Hepatocyte (in vitro differentiated cells): ENCODE measurements around the gene IRS2. TPM values are rescaled to one million over a fixed set of nuclear protein-coding genes. Genes with fewer than 3 reads are reported as not detected.

Experiments used
- DNase-seq: peaks from one replicate; pipeline ENCODE4 v3.0.0-alpha.2; 2016; ENCODE audit warnings: low spot score
- H2AFZ ChIP-seq: fragments of 200-600 bp; sonication (generic); 2 replicates; pipeline ENCODE4 v1.6.0; 2016; ENCODE audit warnings: antibody characterized with exemption, mild to moderate bottlenecking
- H3K27ac ChIP-seq: fragments of 200-600 bp; sonication (generic); 2 replicates; pipeline ENCODE4 v1.5.1; 2016; ENCODE audit warnings: mild to moderate bottlenecking
- H3K27me3 ChIP-seq: fragments of 200-600 bp; sonication (generic); 2 replicates; pipeline ENCODE4 v1.6.1; 2016
- H3K36me3 ChIP-seq: fragments of 200-600 bp; sonication (generic); replicated peaks from 2 replicates; pipeline ENCODE4 v1.5.1; 2016; ENCODE audit warnings: low read depth; ENCODE audit not compliant: insufficient read depth
- H3K4me1 ChIP-seq: fragments of 200-600 bp; sonication (generic); 2 replicates; pipeline ENCODE4 v1.5.1; 2016; ENCODE audit warnings: mild to moderate bottlenecking, moderate library complexity; ENCODE audit not compliant: insufficient read depth
- H3K4me2 ChIP-seq: fragments of 200-600 bp; sonication (generic); 2 replicates; pipeline ENCODE4 v1.6.0; 2016
- H3K4me3 ChIP-seq: fragments of 200-600 bp; sonication (generic); 2 replicates; pipeline ENCODE4 v1.5.1; 2016; ENCODE audit warnings: mild to moderate bottlenecking
- H3K79me2 ChIP-seq: fragments of 200-600 bp; sonication (generic); 2 replicates; pipeline ENCODE4 v1.6.0; 2017; ENCODE audit warnings: mild to moderate bottlenecking
- H3K9me2 ChIP-seq: fragments of 200-600 bp; sonication (generic); replicated peaks from 2 replicates; pipeline ENCODE4 v1.6.0; 2017; ENCODE audit warnings: mild to moderate bottlenecking; ENCODE audit not compliant: insufficient read depth
- H3K9me3 ChIP-seq: fragments of 200-600 bp; sonication (generic); 2 replicates; pipeline ENCODE4 v1.5.1; 2016; ENCODE audit warnings: low read depth, mild to moderate bottlenecking
- H4K20me1 ChIP-seq: fragments of 200-600 bp; sonication (generic); 2 replicates; pipeline ENCODE4 v1.6.0; 2016; ENCODE audit warnings: mild to moderate bottlenecking; ENCODE audit not compliant: insufficient read depth, poor library complexity, severe bottlenecking
- CTCF ChIP-seq: fragments of 200-600 bp; sonication (generic); IDR thresholded peaks from 2 replicates; pipeline ENCODE4 v1.5.1; 2016; ENCODE audit warnings: antibody characterized with exemption, mild to moderate bottlenecking; ENCODE audit not compliant: poor library complexity
- EZH2 ChIP-seq: fragments of 200-600 bp; sonication (generic); IDR thresholded peaks from 2 replicates; pipeline ENCODE4 v1.6.1; 2016; ENCODE audit warnings: antibody characterized with exemption, mild to moderate bottlenecking, borderline replicate concordance
- EZH2phosphoT487 ChIP-seq: fragments of 200-600 bp; sonication (generic); IDR thresholded peaks from one replicate; pipeline ENCODE4 v1.6.1; 2018; ENCODE audit warnings: antibody characterized with exemption, mild to moderate bottlenecking, low read depth, moderate library complexity; ENCODE audit not compliant: unreplicated experiment, severe bottlenecking
- WGBS: methylation state at CpG from one replicate; pipeline ENCODE4 v1.1.6; 2016; ENCODE audit warnings: low lambda C conversion rate; ENCODE audit errors: missing lambda C conversion rate; 5-methylcytosine and 5-hydroxymethylcytosine counted together
- polyA plus RNA-seq: library from polyadenylated mRNA; unstranded; fragments of >200 nt; fragmentation: Nextera tagmentation; extraction: Ambion mirVana; gene quantifications from 2 replicates; pipeline ENCODE4 v1.2.1, GENCODE V29; 2016
- total RNA-seq: library from RNA; depleted of rRNA; stranded (reverse); fragments of >200 nt; gene quantifications from 2 replicates; pipeline ENCODE4 v1.2.3, GENCODE V29; 2014

Gene IRS2
- total and polyA plus RNA-seq, 2 experiments from 2014 or later, result 19.4 to 26.4 TPM

DNA sequence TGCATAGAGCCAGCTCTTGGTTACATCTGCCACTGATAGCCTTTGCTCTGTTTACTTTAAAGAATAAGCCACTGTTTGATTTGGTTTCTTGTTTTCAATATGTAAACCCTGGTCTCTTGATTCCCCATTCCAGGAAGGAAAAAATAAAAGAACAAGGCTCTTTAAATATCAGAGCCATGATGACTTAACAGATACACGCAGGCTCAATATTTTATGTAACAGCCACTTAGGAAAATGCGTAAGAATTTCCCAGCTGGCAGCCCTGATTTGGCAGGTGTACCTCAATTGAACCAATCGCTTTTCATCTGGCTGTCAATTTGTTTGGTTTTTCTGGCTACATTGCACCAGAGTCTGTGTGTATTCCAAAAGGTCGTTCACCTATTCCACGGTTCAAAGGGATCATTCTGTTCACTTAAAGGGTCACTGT is 65.6 kb downstream of the IRS2 start:
- Histone ChIP-seq H3K4me3 (no peak overlapping the region), H2AFZ (no peak overlapping the region), H3K79me2 (no peaks in the 10 kb centered on the region), H3K9me3 (no peaks in the 10 kb centered on the region), H3K36me3 (no peaks in the 10 kb centered on the region), H3K27me3 (no peaks in the 10 kb centered on the region), H3K4me1 (no peaks in the 10 kb centered on the region), H4K20me1 (no peaks in the 10 kb centered on the region), H3K4me2 (no peak overlapping the region), H3K9me2 (no peaks in the 10 kb centered on the region), H3K27ac (no peak overlapping the region)
- 68% methylated on average over 5 of the region's 5 CpGs for WGBS
- TF ChIP-seq EZH2 (no peak), EZH2phosphoT487 (no peak), CTCF (no peak)
- no peak for DNase-seq

DNA sequence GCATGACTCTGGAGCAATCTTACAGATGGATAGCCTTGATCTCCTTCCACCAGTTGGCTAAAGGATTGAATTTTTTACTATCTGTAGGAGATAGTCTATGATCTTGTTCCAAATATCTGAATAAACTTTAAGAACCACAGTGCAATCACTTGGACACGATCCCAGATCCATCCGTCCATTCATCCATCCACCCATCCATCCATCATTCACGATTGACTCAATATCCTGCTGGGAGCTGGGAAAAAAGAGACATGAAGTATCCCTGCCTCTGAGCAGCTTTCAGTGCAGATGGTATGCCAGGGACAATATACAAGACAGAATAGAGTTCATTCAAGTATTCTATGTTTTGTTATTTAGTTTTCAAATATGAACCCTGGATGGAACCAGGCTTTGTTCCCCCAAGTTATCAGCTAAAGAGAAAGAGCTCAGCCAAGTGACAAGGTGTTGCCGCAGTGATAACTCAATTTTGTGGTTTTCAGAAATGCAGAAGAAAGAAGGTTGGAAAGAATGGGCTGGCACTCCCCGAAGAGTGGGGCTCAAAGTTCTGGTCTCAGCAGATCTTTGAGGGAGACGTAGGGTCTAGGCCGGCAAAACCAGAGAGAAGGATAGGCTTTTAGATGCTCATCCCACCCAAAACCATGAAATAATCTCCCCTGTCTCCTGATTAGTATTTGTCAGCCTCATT is 66.3 kb downstream of the IRS2 start:
- Histone ChIP-seq H3K9me3 (no peaks in the 10 kb centered on the region), H2AFZ (no peak overlapping the region)
- WGBS, result 87% methylated on average over 7 of the region's 7 CpGs

DNA sequence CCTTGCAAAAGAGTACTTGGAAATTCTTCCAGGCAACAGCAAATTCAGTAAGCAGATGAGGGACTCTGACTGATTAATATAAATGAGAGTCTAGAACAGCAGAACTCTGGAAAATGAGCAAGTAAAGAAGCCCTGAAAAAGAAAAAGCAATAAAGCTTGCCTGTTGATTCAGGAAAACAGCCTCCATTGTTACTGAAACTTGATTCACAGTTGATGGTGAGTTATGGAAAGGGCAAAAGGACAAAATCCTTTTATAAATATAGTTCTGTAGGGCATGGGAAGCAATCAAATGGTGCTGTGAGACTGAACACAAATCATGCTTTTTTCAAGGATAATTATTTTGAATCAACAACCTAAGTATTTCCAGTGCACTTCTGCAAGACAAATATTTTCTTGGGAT is 67.7 kb downstream of the IRS2 start:
- H3K9me3 ChIP-seq, result no peaks in the 10 kb centered on the region
- no peak for DNase-seq
- no peaks in the 10 kb centered on the region for H4K20me1 ChIP-seq
- TF ChIP-seq EZH2phosphoT487, result no peak
- TF ChIP-seq CTCF, result no peak
- TF ChIP-seq EZH2, result no peak
- H3K4me3 ChIP-seq, result no peak overlapping the region
- H3K27me3 ChIP-seq, result no peaks in the 10 kb centered on the region
- H3K79me2 ChIP-seq, result no peaks in the 10 kb centered on the region
- H3K9me2 ChIP-seq, result no peaks in the 10 kb centered on the region
- no peaks in the 10 kb centered on the region for H3K36me3 ChIP-seq
- H2AFZ ChIP-seq, result no peak overlapping the region
- no peaks in the 10 kb centered on the region for H3K4me1 ChIP-seq
- no peak overlapping the region for H3K4me2 ChIP-seq
- H3K27ac ChIP-seq, result no peak overlapping the region

More for the DNA sequence above, 66.3 kb downstream of the IRS2 start:
- H3K9me2 ChIP-seq, result no peaks in the 10 kb centered on the region
- H3K36me3 ChIP-seq, result no peaks in the 10 kb centered on the region
- no peak for DNase-seq
- no peak overlapping the region for H3K4me2 ChIP-seq
- TF ChIP-seq EZH2phosphoT487, result no peak
- no peak for TF ChIP-seq CTCF
- TF ChIP-seq EZH2, result no peak
- H4K20me1 ChIP-seq, result no peaks in the 10 kb centered on the region
- H3K27ac ChIP-seq, result no peak overlapping the region
- no peaks in the 10 kb centered on the region for H3K79me2 ChIP-seq
- H3K4me3 ChIP-seq, result no peak overlapping the region
- no peaks in the 10 kb centered on the region for H3K27me3 ChIP-seq
- no peaks in the 10 kb centered on the region for H3K4me1 ChIP-seq

DNA sequence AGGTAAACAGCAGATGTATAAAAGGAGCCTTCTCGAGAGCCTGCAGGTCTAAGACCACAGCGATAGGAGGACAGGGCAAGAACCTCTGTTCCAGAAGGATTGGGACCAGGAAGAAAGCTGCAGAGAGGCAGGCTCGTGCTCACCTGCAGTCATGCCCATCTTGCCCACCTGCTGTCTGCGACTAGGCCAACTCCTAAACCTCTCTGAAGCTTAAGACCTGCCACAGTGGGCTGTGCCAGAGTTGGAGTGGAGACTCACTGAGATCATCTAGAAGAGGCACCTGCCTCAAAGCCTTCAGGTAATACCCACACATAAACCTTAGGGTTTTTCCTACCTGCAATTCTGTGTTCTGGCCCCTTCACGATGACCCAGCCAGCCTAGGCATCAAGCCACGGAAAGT is 68.7 kb downstream of the IRS2 start:
- Histone ChIP-seq H3K4me1 (no peaks in the 10 kb centered on the region), H3K9me2 (no peaks in the 10 kb centered on the region), H4K20me1 (no peaks in the 10 kb centered on the region), H3K27ac (no peak overlapping the region), H2AFZ (no peak overlapping the region), H3K27me3 (no peaks in the 10 kb centered on the region), H3K4me2 (no peak overlapping the region), H3K9me3 (no peaks in the 10 kb centered on the region), H3K36me3 (no peaks in the 10 kb centered on the region), H3K4me3 (no peak overlapping the region), H3K79me2 (no peaks in the 10 kb centered on the region)
- TF ChIP-seq CTCF (no peak), EZH2 (no peak), EZH2phosphoT487 (no peak)
- DNase-seq, result no peak
- 93% methylated on average over 6 of the region's 6 CpGs for WGBS
